Inflammatory macrophage treated with lipopolysaccharide for 1 hour (primary cell): ENCODE results near the gene RPRD1A.
"Not testable (repeated sequence)": the region's sequence is repeated elsewhere in the genome, so short reads cannot be mapped to it uniquely, and the experiment has no call there.

Experiments used
- DNase-seq, 2 donors: peaks; one replicate each; pipeline ENCODE4 v3.0.0-alpha.2; 2020 to 2022

RPRD1A gene

DNA sequence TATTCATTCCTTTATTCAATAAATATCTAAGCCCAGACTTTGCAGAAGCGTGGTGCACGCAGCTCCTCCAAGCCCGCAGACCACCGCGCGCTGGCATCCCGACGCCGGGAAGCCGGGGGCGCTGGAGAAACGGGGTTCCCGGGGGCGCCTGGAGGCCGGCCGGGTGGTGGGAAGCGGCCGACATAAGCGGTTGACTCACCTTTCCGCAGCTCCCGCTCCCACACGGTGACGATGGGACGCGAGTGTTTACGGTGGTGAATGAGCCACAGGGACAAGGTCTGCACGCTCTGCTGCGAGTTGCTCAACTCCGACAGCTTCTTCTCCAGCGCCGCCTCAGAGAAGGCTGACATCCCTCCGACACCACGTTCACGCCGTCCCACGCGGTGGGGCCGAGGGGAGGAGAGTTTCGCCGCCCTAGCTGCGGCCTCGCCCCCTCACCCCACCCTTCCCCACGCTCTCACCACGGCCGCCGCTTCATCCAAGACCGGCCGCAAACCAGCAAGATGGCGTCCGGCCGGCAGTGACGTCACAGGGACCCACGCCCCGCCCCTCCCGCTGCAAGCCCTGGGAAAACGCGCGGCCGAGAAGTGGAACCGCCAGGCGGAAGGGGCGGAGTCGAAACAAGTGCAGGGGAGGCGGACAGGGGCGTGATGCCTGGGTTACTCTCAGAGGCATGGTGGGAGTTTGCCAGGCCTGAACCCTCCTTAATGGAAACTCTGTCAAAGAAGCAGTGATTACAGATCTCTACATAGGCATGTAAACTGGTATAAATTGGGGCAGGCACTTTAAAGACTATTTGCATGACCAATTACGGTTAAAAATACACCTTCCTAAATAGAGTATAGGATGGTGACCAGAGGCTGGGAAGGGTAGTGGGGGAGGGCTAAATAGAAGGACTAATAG, at the start of gene RPRD1A:
Gene RPRD1A, minus strand, starts transcription at position 505 of the 903 bp plus-strand sequence. Its CDS starts 155 bp downstream, at position 350.
- peak; percentile 91 to 97 for DNase-seq

- DNase-seq: not testable (repeated sequence)
Measured at GRCh38 chr18:36116771-36117170, 49.4 kb upstream of the RPRD1A start.

DNA sequence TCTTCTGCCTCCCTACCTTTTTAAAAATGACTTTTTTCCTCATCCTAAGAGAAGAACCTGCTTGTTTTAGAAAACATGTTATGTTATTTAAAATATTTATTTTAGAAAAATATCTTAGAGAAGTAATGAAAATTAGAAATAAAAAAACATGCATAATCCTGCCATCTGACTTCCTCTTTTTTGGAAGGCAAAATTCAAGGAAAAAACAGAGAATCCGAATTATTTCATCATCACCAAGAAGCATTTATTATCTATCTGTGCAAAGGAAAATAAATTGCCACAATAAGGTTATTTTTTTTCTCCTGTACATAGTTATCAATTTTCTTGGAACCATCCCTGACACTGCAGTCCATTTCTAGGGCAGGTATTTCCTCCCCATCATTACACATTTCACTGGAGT, 47.4 kb upstream of the RPRD1A start:
- no peak for DNase-seq

- DNase-seq: no peak
Measured at GRCh38 chr18:36114251-36114650, 46.9 kb upstream of the RPRD1A start.

DNA sequence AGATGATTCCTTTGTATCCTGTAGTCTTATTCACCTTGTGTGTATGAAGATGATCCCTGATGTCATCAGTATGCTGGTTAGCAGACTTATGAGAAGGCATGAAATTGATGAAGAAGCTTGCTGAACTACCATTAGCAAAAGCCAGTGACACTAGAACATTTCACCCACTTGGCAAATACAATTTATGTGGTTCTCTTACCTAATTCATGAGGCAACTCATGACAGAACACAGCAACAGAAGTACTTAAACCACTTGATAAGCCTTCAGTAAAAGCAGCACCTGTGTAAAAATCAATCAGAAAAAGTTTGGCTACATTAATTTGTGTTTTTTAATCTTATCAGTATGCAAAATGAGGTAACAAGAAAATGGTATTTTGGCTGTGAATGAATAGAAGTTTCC, 44.9 kb upstream of the RPRD1A start:
- no peak for DNase-seq

DNA sequence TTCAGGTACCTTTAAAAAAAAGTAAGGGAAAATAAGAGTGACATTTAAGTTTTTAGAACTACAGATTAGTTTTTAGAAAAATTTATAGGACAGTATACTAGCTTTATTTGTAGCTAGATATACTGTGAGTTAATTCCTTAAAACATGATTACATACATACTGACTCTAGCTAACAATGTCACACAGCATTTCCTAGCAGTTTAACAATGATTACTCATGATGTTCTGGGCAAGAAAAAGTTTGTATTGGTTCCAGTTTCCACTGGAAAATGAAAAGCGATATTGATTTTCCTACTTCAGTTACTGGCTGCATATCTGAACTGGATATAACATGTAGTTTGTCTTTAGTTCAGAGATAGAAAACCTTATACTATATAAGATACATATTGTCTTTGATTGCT, 42.4 kb upstream of the RPRD1A start:
- no peak for DNase-seq

- no peak for DNase-seq
Measured at GRCh38 chr18:36108601-36109000, 41.2 kb upstream of the RPRD1A start.

DNA sequence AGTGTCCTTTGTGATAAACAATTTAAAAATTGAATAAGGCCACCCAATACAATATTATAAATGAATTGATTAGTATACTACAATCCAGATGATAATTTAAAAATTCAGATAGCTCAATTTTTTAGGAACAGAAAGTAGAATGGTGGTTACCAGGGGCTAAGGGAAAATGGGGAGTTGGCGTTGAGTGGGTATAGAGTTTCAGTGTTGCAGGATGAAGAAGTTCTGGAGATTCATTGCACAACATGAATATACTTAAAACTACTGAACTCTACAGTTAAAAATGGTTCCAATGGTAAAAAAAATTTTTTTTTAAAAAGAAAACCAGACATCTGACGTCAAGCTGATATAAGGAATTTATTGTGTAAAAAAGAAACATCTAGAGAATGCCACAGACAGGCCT, 40.8 kb upstream of the RPRD1A start:
- DNase-seq: peak; percentile 51 to 71

DNA sequence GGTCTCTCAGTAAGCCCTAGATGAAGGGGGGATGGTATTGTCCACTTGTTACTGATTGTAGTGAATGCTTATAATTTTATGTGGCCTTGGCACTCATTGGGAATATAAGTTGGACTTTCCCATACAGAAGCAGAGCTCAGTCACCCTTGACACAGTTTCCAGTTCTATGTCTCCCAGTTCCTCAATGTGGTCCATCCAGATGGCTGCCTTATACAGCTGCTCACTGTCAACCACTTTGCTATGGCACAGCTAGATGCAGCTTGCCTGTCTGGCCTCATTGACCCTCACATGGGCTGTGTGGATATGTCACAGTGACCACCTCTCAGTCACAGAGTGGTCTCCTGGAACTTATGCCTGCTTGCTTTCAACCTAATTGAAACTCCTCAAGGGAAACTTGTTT, 40.1 kb upstream of the RPRD1A start:
- DNase-seq: peak in 1 of 2 donors; percentile 46

DNA sequence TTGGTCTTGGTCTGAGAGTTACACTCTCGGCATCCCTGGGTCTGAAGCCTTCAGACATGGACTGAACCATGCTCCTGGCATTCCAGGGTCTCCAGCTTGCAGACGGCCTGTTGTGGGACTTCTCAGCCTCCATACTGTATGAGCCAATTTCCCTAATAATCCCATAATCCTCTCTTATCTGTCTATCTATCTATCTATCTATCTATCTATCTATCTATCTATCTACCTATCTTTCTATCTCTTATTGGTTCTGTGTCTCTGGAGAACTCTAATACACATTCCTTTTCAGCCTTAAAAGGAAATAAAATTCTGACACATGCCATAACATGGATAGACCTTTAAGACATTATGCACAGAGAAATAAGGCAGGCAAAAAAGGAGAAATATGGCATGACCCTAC, 37.4 kb upstream of the RPRD1A start:
- no peak for DNase-seq

DNA sequence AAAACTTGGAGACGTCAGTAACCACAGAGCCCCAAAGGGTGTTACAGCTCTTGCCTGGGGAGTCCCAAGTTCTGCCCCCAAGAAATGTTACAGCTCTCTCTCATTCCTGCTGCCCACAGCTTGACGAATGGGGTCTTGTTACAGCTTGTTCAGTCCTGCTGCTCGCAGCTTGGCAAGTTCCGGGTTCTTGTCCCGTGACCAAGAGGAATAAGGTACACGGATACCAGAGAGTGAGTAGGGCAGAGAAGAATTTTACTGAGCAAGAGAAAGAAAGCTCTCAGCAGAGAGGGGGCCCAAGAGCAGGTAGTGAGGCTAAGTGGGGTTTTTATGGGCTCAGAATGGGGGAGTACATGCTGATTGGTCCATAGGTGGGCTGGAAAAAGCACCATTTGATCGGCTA, 34.6 kb upstream of the RPRD1A start:
- no peak for DNase-seq

- no peak for DNase-seq
Measured at GRCh38 chr18:36099311-36099710, 32.0 kb upstream of the RPRD1A start.

DNA sequence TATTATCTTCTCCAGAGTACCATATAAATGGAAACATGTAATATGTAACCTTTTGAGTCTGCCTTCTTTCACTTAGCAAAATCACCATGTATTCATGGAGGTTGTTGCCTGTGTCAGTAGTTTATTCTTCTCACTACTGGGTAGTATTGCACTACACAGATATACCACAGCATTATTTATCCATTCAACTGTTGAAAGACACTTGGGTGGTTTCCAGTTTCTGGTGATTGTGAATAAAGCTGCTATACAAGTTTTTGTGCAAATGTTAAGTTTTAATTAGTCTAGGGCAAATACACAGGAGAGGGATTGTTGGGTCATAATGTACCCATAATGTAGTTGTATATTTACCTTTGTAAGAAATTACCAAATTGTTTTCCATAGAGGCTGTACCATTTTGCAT, 29.6 kb upstream of the RPRD1A start:
- no peak for DNase-seq

DNA sequence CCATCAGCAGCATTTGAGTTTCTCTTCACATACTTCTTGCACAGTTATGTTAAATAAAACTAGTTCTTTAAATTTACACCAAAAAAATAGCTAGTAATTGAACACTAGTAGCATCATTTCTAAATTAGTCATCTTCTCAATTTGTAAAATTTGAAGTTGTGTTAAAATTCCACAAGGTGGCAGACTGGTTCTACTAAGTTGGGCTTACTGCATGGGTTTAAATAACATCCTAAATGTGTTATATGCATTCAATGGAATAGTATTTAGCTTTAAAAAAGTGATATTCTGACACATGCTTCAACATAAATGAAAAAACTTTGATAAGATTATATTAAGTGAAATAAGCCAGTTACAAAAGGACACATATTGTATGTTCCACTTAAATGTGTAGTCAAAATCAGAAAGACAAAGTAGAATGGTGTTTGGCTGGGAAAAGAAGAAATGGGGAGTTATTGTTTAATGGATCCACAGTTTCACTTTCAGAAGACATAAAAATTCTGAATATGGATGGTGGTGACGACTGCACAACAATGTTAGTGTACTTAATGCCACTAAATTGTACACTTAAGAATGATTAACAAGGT, 28.7 kb upstream of the RPRD1A start:
- DNase-seq: peak; percentile 61 to 62

GRCh38 chr18:36094431-36094830, 27.1 kb upstream of the RPRD1A start:
- DNase-seq: no peak

- DNase-seq: not testable (repeated sequence)
Measured at GRCh38 chr18:36092116-36092515, 24.8 kb upstream of the RPRD1A start.

- DNase-seq: no peak
Measured at GRCh38 chr18:36089001-36089400, 21.6 kb upstream of the RPRD1A start.

DNA sequence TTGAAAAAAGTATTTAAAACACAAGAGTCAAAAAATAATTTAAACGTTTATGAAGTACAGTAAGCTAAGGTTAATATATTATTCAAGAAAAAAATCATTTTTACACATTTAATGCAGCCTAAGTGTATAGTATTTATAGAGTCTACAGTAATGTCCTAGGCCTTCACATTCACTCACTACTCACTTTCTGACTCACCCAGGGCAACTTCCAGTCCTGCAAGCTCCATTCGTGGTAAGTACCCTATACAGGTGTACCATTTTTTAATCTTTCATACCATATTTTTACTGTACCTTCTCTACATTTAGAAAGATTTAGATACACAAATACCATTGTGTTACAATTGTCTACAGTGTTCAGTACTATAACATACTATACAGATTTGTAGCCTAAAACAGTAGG, 20.9 kb upstream of the RPRD1A start:
- no peak for DNase-seq

GRCh38 chr18:36086186-36086585, 18.8 kb upstream of the RPRD1A start:
- DNase-seq: no peak

GRCh38 chr18:36085195-36085594, 17.8 kb upstream of the RPRD1A start:
- no peak for DNase-seq

GRCh38 chr18:36083729-36084128, 16.4 kb upstream of the RPRD1A start:
- DNase-seq: no peak

DNA sequence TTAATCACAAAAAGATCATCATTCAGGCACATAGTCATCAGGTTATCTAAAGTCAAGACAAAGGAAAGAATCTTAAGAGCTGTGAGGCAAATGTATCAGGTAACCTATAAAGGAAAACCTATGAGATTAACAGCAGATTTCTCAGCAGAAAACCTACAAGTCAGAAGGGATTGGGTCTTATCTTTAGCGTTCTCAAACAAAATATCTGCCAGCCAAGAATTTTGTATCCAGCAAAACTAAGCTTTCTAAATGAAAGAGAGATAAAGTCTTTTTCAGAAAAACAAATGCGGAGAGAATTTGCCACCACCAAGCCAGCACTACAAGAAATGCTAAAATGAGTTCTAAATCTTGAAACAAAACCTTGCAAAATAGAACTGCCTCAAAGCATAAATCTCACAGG, 13.8 kb upstream of the RPRD1A start:
- not testable (repeated sequence) for DNase-seq

- no peak for DNase-seq
Measured at GRCh38 chr18:36078751-36079529, 11.6 kb upstream of the RPRD1A start.

DNA sequence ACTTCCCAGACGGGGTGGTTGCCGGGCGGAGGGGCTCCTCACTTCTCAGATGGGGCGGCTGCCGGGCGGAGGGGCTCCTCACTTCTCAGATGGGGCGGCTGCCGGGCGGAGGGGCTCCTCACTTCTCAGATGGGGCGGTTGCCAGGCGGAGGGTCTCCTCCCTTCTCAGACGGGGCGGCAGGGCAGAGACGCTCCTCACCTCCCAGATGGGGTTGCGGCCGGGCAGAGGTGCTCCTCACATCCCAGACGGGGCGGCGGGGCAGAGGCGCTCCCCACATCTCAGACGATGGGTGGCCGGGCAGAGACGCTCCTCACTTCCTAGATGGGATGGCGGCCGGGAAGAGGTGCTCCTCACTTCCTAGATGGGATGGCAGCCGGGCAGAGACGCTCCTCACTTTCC, 10.4 kb upstream of the RPRD1A start:
- not testable (repeated sequence) for DNase-seq
